ENCODE results near the gene PARP8. TPM values are rescaled to one million over a fixed set of nuclear protein-coding genes. Genes with fewer than 3 reads are reported as not detected.

PARP8 gene
- polyA plus RNA-seq, 4 donors, result 14.6 to 20.8 (median 15.6) TPM

- no peak for DNase-seq (ENCODE audit: low read depth in 4 of 4, low spot score in 3 of 4)
Observed at GRCh38 chr5:50832657-50833284, 166.3 kb downstream of the PARP8 start.

- DNase-seq (ENCODE audit: low read depth in 4 of 4, low spot score in 3 of 4), result no peak
Observed at GRCh38 chr5:50836356-50836755, 169.9 kb downstream of the PARP8 start.

- no peak for DNase-seq (ENCODE audit: low read depth in 4 of 4, low spot score in 3 of 4)
Observed at GRCh38 chr5:50839472-50839871, 173.0 kb downstream of the PARP8 start.

GRCh38 chr5:50843091-50843490 lies 176.7 kb downstream of the PARP8 start:
- no peak for DNase-seq (ENCODE audit: low read depth in 4 of 4, low spot score in 3 of 4)

- no peak for DNase-seq (ENCODE audit: low read depth in 4 of 4, low spot score in 3 of 4)
Observed at GRCh38 chr5:50846261-50846660, 179.8 kb downstream of the PARP8 start.

- DNase-seq (ENCODE audit: low read depth in 4 of 4, low spot score in 3 of 4), result no peak
Observed at GRCh38 chr5:50849554-50849953, 183.1 kb downstream of the PARP8 start.

- DNase-seq (ENCODE audit: low read depth in 4 of 4, low spot score in 3 of 4), result no peak
Observed at GRCh38 chr5:50853151-50853550, 186.7 kb downstream of the PARP8 start.

GRCh38 chr5:50854082-50854481 lies 187.6 kb downstream of the PARP8 start:
- no peak for DNase-seq (ENCODE audit: low read depth in 4 of 4, low spot score in 3 of 4)

- no peak for DNase-seq (ENCODE audit: low read depth in 4 of 4, low spot score in 3 of 4)
Observed at GRCh38 chr5:50855001-50855400, 188.6 kb downstream of the PARP8 start.

GRCh38 chr5:50856401-50857119 lies 190.1 kb downstream of the PARP8 start:
- DNase-seq (ENCODE audit: low read depth in 4 of 4, low spot score in 3 of 4), result no peak

GRCh38 chr5:50863534-50864170 lies 197.2 kb downstream of the PARP8 start:
- no peak for DNase-seq (ENCODE audit: low read depth in 4 of 4, low spot score in 3 of 4)

- DNase-seq (ENCODE audit: low read depth in 4 of 4, low spot score in 3 of 4), result no peak
Observed at GRCh38 chr5:50864466-50864865, 198.0 kb downstream of the PARP8 start.

GRCh38 chr5:50866415-50866814 lies 200.0 kb downstream of the PARP8 start:
- no peak for DNase-seq (ENCODE audit: low read depth in 4 of 4, low spot score in 3 of 4)

GRCh38 chr5:50867140-50867539 lies 200.7 kb downstream of the PARP8 start:
- no peak for DNase-seq (ENCODE audit: low read depth in 4 of 4, low spot score in 3 of 4)

GRCh38 chr5:50873595-50874277 lies 207.3 kb downstream of the PARP8 start:
- DNase-seq (ENCODE audit: low read depth in 4 of 4, low spot score in 3 of 4), result no peak

- no peak for DNase-seq (ENCODE audit: low read depth in 4 of 4, low spot score in 3 of 4)
Observed at GRCh38 chr5:50874306-50875001, 208.0 kb downstream of the PARP8 start.

- no peak for DNase-seq (ENCODE audit: low read depth in 4 of 4, low spot score in 3 of 4)
Observed at GRCh38 chr5:50875002-50875344, 208.5 kb downstream of the PARP8 start.

- no peak for DNase-seq (ENCODE audit: low read depth in 4 of 4, low spot score in 3 of 4)
Observed at GRCh38 chr5:50878470-50878869, 212.0 kb downstream of the PARP8 start.

GRCh38 chr5:50881407-50881806 lies 215.0 kb downstream of the PARP8 start:
- no peak for DNase-seq (ENCODE audit: low read depth in 4 of 4, low spot score in 3 of 4)

GRCh38 chr5:50886657-50887345 lies 220.4 kb downstream of the PARP8 start:
- no peak for DNase-seq (ENCODE audit: low read depth in 4 of 4, low spot score in 3 of 4)
